Measurements from ENCODE around the gene BEND6. TPM values are rescaled to one million over a fixed set of nuclear protein-coding genes. Genes with fewer than 3 reads are reported as not detected.

The BEND6 gene
- total RNA-seq, 4 donors from 2014 or later = not detected

GRCh38 chr6:56934876-56935275 lies 20.0 kb upstream of the BEND6 start:
- H3K27me3 ChIP-seq = no peaks in the 10 kb centered on the region
- no peaks in the 10 kb centered on the region for H3K36me3 ChIP-seq
- no peak for DNase-seq
- TF ChIP-seq, protein P1, sequence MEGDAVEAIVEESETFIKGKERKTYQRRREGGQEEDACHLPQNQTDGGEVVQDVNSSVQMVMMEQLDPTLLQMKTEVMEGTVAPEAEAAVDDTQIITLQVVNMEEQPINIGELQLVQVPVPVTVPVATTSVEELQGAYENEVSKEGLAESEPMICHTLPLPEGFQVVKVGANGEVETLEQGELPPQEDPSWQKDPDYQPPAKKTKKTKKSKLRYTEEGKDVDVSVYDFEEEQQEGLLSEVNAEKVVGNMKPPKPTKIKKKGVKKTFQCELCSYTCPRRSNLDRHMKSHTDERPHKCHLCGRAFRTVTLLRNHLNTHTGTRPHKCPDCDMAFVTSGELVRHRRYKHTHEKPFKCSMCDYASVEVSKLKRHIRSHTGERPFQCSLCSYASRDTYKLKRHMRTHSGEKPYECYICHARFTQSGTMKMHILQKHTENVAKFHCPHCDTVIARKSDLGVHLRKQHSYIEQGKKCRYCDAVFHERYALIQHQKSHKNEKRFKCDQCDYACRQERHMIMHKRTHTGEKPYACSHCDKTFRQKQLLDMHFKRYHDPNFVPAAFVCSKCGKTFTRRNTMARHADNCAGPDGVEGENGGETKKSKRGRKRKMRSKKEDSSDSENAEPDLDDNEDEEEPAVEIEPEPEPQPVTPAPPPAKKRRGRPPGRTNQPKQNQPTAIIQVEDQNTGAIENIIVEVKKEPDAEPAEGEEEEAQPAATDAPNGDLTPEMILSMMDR (IDR thresholded peaks at IDR 0.05) = no peak
- TF ChIP-seq POLR2A (IDR thresholded peaks at IDR 0.05) = no peak
- H3K4me1 ChIP-seq = no peaks in the 10 kb centered on the region
- H3K4me3 ChIP-seq = no peak overlapping the region
- no peak overlapping the region for H3K27ac ChIP-seq
- no peaks in the 10 kb centered on the region for H3K9me3 ChIP-seq

DNA sequence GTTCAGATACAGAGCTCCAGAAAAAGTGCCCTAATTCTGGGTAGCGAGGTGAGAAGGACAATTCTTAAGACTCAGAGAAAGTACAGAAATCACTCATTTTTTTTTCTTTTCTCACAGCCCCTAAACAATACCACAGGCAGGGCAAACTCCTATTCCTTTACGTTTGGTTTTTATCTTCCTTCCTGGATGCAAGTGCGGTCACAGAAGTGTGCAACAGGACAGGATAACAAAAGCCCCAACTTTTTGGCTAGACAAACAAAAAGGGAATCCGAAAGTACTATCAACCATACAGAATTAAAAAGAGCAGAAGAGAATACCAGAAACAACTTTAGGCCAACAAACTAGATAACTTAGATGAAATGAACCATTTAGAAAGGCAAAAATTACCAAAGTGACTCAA lies 18.4 kb upstream of the BEND6 start:
- no peaks in the 10 kb centered on the region for H3K4me1 ChIP-seq
- no peaks in the 10 kb centered on the region for H3K27me3 ChIP-seq
- no peak overlapping the region for H3K27ac ChIP-seq
- no peaks in the 10 kb centered on the region for H3K9me3 ChIP-seq
- DNase-seq = no peak
- H3K4me3 ChIP-seq = no peak overlapping the region
- H3K36me3 ChIP-seq = no peaks in the 10 kb centered on the region
- no peak for TF ChIP-seq POLR2A (IDR thresholded peaks at IDR 0.05)
- TF ChIP-seq, protein P1 (IDR thresholded peaks at IDR 0.05) = no peak

- TF ChIP-seq POLR2A (IDR thresholded peaks at IDR 0.05) = no peak
- TF ChIP-seq, protein P1 (IDR thresholded peaks at IDR 0.05) = no peak
- no peaks in the 10 kb centered on the region for H3K9me3 ChIP-seq
- H3K4me3 ChIP-seq = no peak overlapping the region
- H3K4me1 ChIP-seq = no peaks in the 10 kb centered on the region
- no peaks in the 10 kb centered on the region for H3K27me3 ChIP-seq
- H3K27ac ChIP-seq = no peak overlapping the region
- DNase-seq = no peak
- H3K36me3 ChIP-seq = no peaks in the 10 kb centered on the region
Measured at GRCh38 chr6:56938649-56939191, 16.2 kb upstream of the BEND6 start.

- Histone ChIP-seq H3K4me1 (no peaks in the 10 kb centered on the region), H3K36me3 (no peaks in the 10 kb centered on the region), H3K27ac (no peak overlapping the region), H3K4me3 (no peak overlapping the region), H3K9me3 (no peaks in the 10 kb centered on the region), H3K27me3 (no peaks in the 10 kb centered on the region)
- no peak for DNase-seq
- TF ChIP-seq POLR2A (IDR thresholded peaks at IDR 0.05) = no peak
- TF ChIP-seq, protein P1 (IDR thresholded peaks at IDR 0.05) = no peak
Measured at GRCh38 chr6:56940463-56940862, 14.4 kb upstream of the BEND6 start.

DNA sequence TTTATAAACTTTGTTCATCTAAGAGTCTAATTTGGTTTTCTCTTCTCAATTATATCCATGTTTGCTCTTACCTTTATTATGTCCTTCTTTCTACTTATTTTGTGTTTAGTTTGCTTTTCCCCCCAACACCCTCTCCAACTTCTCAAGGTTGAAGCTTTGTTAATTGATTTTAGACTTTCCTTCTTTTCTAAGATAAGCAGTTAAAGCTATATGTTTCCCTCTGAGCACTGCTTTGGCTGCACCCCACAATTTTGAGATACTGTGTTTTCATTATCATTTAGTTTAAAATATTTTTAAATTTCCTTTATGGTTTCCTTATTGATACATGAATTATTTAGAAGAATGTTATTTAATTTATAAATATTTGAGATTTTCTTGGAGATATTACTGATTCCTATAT lies 13.9 kb upstream of the BEND6 start:
- no peaks in the 10 kb centered on the region for H3K4me1 ChIP-seq
- no peak overlapping the region for H3K27ac ChIP-seq
- no peak overlapping the region for H3K4me3 ChIP-seq
- no peaks in the 10 kb centered on the region for H3K9me3 ChIP-seq
- no peak for DNase-seq
- H3K27me3 ChIP-seq = no peaks in the 10 kb centered on the region
- no peaks in the 10 kb centered on the region for H3K36me3 ChIP-seq
- TF ChIP-seq, protein P1 (IDR thresholded peaks at IDR 0.05) = no peak

GRCh38 chr6:56944661-56945060 lies 10.2 kb upstream of the BEND6 start:
- Histone ChIP-seq H3K4me3 (no peak overlapping the region), H3K27me3 (no peaks in the 10 kb centered on the region), H3K9me3 (no peaks in the 10 kb centered on the region), H3K27ac (no peak overlapping the region), H3K36me3 (no peaks in the 10 kb centered on the region), H3K4me1 (no peaks in the 10 kb centered on the region)
- no peak for TF ChIP-seq POLR2A (IDR thresholded peaks at IDR 0.05)
- TF ChIP-seq, protein P1 (IDR thresholded peaks at IDR 0.05) = no peak
- no peak for DNase-seq
